Skin epidermis (tissue), 12 donors: ENCODE data around the gene ERF.

Experiments used
- H3K27ac ChIP-seq, 21 experiments: fragments of 200-600 bp; sonication (generic) in 11 of 21; one replicate each; pipeline ENCODE4 v1.5.0; 2020; ENCODE audit warnings: mild to moderate bottlenecking in 3 of 21, inconsistent platforms in 2 of 21, moderate library complexity in 2 of 21
- H3K4me3 ChIP-seq, 7 experiments: fragments of 200-600 bp; sonication (generic) in 2 of 7; one replicate each; pipeline ENCODE4 v1.5.0; 2020; ENCODE audit warnings: inconsistent platforms in 2 of 7, mild to moderate bottlenecking in 2 of 7, moderate library complexity in 1 of 7

The ERF gene

GRCh38 chr19:42288387-42288786 is 33.5 kb upstream of the ERF start:
- no peak overlapping the region for H3K27ac ChIP-seq

GRCh38 chr19:42287827-42288107 is 32.8 kb upstream of the ERF start:
- Histone ChIP-seq H3K27ac (peak overlapping the region in 1 of 21 experiments; percentile 34), H3K4me3 (no peak overlapping the region)

More at GRCh38 chr19:42288387-42288786, 33.5 kb upstream of the ERF start:
- H3K4me3 ChIP-seq = no peak overlapping the region

- peak overlapping the region in 10 of 21 experiments; percentile 13 to 89 (median 77) for H3K27ac ChIP-seq
- H3K4me3 ChIP-seq = no peak overlapping the region
Observed at GRCh38 chr19:42287017-42287826, 32.3 kb upstream of the ERF start.

- peak overlapping the region in 1 of 7 experiments; percentile 62 for H3K4me3 ChIP-seq
- peak overlapping the region in 17 of 21 experiments; percentile 28 to 89 (median 75) for H3K27ac ChIP-seq
Observed at GRCh38 chr19:42286349-42287016, 31.6 kb upstream of the ERF start.

GRCh38 chr19:42285988-42286348 is 31.0 kb upstream of the ERF start:
- H3K4me3 ChIP-seq = peak overlapping the region in 2 of 7 experiments; percentile 45 to 62
- peak overlapping the region in 17 of 21 experiments; percentile 28 to 89 (median 75) for H3K27ac ChIP-seq

- H3K27ac ChIP-seq = peak overlapping the region in 19 of 21 experiments; percentile 46 to 89 (median 73)
- H3K4me3 ChIP-seq = peak overlapping the region in 4 of 7 experiments; percentile 45 to 66 (median 57)
Observed at GRCh38 chr19:42285541-42285941, 30.6 kb upstream of the ERF start.

GRCh38 chr19:42284591-42285341 is 29.8 kb upstream of the ERF start:
- Histone ChIP-seq H3K27ac (peak overlapping the region in 20 of 21 experiments; percentile 46 to 89 (median 73)), H3K4me3 (peak overlapping the region; percentile 38 to 66 (median 47))

GRCh38 chr19:42284066-42284501 is 29.2 kb upstream of the ERF start:
- peak overlapping the region in 6 of 7 experiments; percentile 17 to 66 (median 46) for H3K4me3 ChIP-seq
- H3K27ac ChIP-seq = peak overlapping the region in 17 of 21 experiments; percentile 68 to 99 (median 89)

GRCh38 chr19:42283188-42284065 is 28.5 kb upstream of the ERF start:
- H3K27ac ChIP-seq = peak overlapping the region; percentile 81 to 99 (median 92)
- peak overlapping the region; percentile 17 to 66 (median 44) for H3K4me3 ChIP-seq

GRCh38 chr19:42282819-42283187 is 27.9 kb upstream of the ERF start:
- peak overlapping the region in 20 of 21 experiments; percentile 83 to 99 (median 92) for H3K27ac ChIP-seq
- H3K4me3 ChIP-seq = peak overlapping the region in 1 of 7 experiments; percentile 17

- H3K4me3 ChIP-seq = peak overlapping the region in 3 of 7 experiments; percentile 4 to 77 (median 61)
- H3K27ac ChIP-seq = peak overlapping the region; percentile 72 to 99 (median 92)
Observed at GRCh38 chr19:42281827-42282762, 27.2 kb upstream of the ERF start.

- Histone ChIP-seq H3K27ac (peak overlapping the region; percentile 72 to 99 (median 92)), H3K4me3 (peak overlapping the region; percentile 48 to 77 (median 69))
Observed at GRCh38 chr19:42281146-42281826, 26.4 kb upstream of the ERF start.

GRCh38 chr19:42280815-42281145 is 25.9 kb upstream of the ERF start:
- Histone ChIP-seq H3K4me3 (peak overlapping the region; percentile 48 to 77 (median 69)), H3K27ac (peak overlapping the region; percentile 72 to 99 (median 92))

GRCh38 chr19:42279902-42280814 is 25.2 kb upstream of the ERF start:
- peak overlapping the region; percentile 13 to 99 (median 92) for H3K27ac ChIP-seq
- peak overlapping the region; percentile 48 to 77 (median 69) for H3K4me3 ChIP-seq

- Histone ChIP-seq H3K4me3 (peak overlapping the region; percentile 48 to 77 (median 69)), H3K27ac (peak overlapping the region; percentile 13 to 99 (median 92))
Observed at GRCh38 chr19:42279155-42279901, 24.4 kb upstream of the ERF start.
